BLaER1 (cell line): Measurements from ENCODE around the gene MTFMT.

Experiments used
- H3K27ac ChIP-seq: shearing (Covaris generic); formaldehyde crosslinking; 2 replicates; pipeline ENCODE4 v1.8.1; 2022
- H3K27me3 ChIP-seq: shearing (Covaris generic); formaldehyde crosslinking; 2 replicates; pipeline ENCODE4 v1.8.1; 2022
- H3K36me3 ChIP-seq: shearing (Covaris generic); formaldehyde crosslinking; 2 replicates; pipeline ENCODE4 v1.8.1; 2022
- H3K4me1 ChIP-seq: shearing (Covaris generic); formaldehyde crosslinking; 2 replicates; pipeline ENCODE4 v1.8.1; 2022
- H3K4me2 ChIP-seq: shearing (Covaris generic); formaldehyde crosslinking; 2 replicates; pipeline ENCODE4 v1.8.1; 2022
- H3K4me3 ChIP-seq: shearing (Covaris generic); formaldehyde crosslinking; 2 replicates; pipeline ENCODE4 v1.8.1; 2022
- H3K9ac ChIP-seq: shearing (Covaris generic); formaldehyde crosslinking; 2 replicates; pipeline ENCODE4 v1.8.1; 2022
- H3K9me3 ChIP-seq: shearing (Covaris generic); formaldehyde crosslinking; 2 replicates; pipeline ENCODE4 v1.8.1; 2022
- H4K20me1 ChIP-seq: shearing (Covaris generic); formaldehyde crosslinking; 2 replicates; pipeline ENCODE4 v1.8.1; 2022
- Cebpa-rat ChIP-seq: shearing (Covaris generic); IDR thresholded peaks from 2 replicates; pipeline ENCODE4 v1.8.1; 2022

Gene MTFMT

GRCh38 chr15:64969401-64969800 lies 60.0 kb downstream of the MTFMT start:
- Histone ChIP-seq H3K27ac (no peak overlapping the region), H3K4me1 (no peaks in the 10 kb centered on the region), H3K36me3 (peaks cover 95% of the 10 kb centered on the region), H3K9me3 (no peaks in the 10 kb centered on the region), H4K20me1 (no peaks in the 10 kb centered on the region), H3K27me3 (no peaks in the 10 kb centered on the region), H3K4me3 (no peak overlapping the region), H3K4me2 (no peak overlapping the region), H3K9ac (no peak overlapping the region)
- TF ChIP-seq Cebpa-rat = no peak

GRCh38 chr15:64961013-64961412 lies 68.4 kb downstream of the MTFMT start:
- Histone ChIP-seq H3K36me3 (peaks cover 92% of the 10 kb centered on the region), H4K20me1 (no peaks in the 10 kb centered on the region), H3K4me3 (no peak overlapping the region), H3K9ac (no peak overlapping the region), H3K9me3 (peaks cover 1% of the 10 kb centered on the region; the same call in 1 of the 2 replicates), H3K4me2 (no peak overlapping the region), H3K27me3 (no peaks in the 10 kb centered on the region), H3K4me1 (no peaks in the 10 kb centered on the region), H3K27ac (no peak overlapping the region)
- TF ChIP-seq Cebpa-rat = no peak

- Histone ChIP-seq H3K27ac (no peak overlapping the region), H3K27me3 (no peaks in the 10 kb centered on the region), H3K9me3 (peaks cover 10% of the 10 kb centered on the region), H3K4me2 (no peak overlapping the region), H3K4me3 (no peak overlapping the region), H4K20me1 (no peaks in the 10 kb centered on the region), H3K4me1 (no peaks in the 10 kb centered on the region), H3K36me3 (peaks cover 92% of the 10 kb centered on the region), H3K9ac (no peak overlapping the region)
- TF ChIP-seq Cebpa-rat = no peak
These were observed 69.3 kb downstream of the MTFMT start for GRCh38 chr15:64960153-64960552.

GRCh38 chr15:64959128-64959527 lies 70.3 kb downstream of the MTFMT start:
- peaks cover 85% of the 10 kb centered on the region for H3K36me3 ChIP-seq
- TF ChIP-seq Cebpa-rat = no peak
- no peak overlapping the region for H3K27ac ChIP-seq
- no peaks in the 10 kb centered on the region for H3K27me3 ChIP-seq
- H3K4me2 ChIP-seq = no peak overlapping the region
- H3K4me3 ChIP-seq = no peak overlapping the region
- H3K9me3 ChIP-seq = peaks cover 13% of the 10 kb centered on the region
- H4K20me1 ChIP-seq = no peaks in the 10 kb centered on the region
- H3K9ac ChIP-seq = no peak overlapping the region
- H3K4me1 ChIP-seq = no peaks in the 10 kb centered on the region

- H3K27ac ChIP-seq = no peak overlapping the region
- peaks cover 37% of the 10 kb centered on the region for H3K36me3 ChIP-seq
- no peaks in the 10 kb centered on the region for H4K20me1 ChIP-seq
- no peaks in the 10 kb centered on the region for H3K4me1 ChIP-seq
- H3K4me2 ChIP-seq = no peak overlapping the region
- no peak for TF ChIP-seq Cebpa-rat
- peaks cover 13% of the 10 kb centered on the region for H3K9me3 ChIP-seq
- no peak overlapping the region for H3K4me3 ChIP-seq
- H3K9ac ChIP-seq = no peak overlapping the region
- no peaks in the 10 kb centered on the region for H3K27me3 ChIP-seq
These were observed 75.0 kb downstream of the MTFMT start for GRCh38 chr15:64954395-64954794.

- TF ChIP-seq Cebpa-rat = no peak
- no peak overlapping the region for H3K9ac ChIP-seq
- H3K27ac ChIP-seq = no peak overlapping the region
- H3K9me3 ChIP-seq = peaks cover 13% of the 10 kb centered on the region
- H3K4me1 ChIP-seq = no peaks in the 10 kb centered on the region
- no peaks in the 10 kb centered on the region for H4K20me1 ChIP-seq
- no peaks in the 10 kb centered on the region for H3K27me3 ChIP-seq
- H3K36me3 ChIP-seq = peaks cover 20% of the 10 kb centered on the region
- H3K4me3 ChIP-seq = no peak overlapping the region
- no peak overlapping the region for H3K4me2 ChIP-seq
These were observed 77.5 kb downstream of the MTFMT start for GRCh38 chr15:64951777-64952418.
